ENCODE data around the gene GCLC.

DNA sequence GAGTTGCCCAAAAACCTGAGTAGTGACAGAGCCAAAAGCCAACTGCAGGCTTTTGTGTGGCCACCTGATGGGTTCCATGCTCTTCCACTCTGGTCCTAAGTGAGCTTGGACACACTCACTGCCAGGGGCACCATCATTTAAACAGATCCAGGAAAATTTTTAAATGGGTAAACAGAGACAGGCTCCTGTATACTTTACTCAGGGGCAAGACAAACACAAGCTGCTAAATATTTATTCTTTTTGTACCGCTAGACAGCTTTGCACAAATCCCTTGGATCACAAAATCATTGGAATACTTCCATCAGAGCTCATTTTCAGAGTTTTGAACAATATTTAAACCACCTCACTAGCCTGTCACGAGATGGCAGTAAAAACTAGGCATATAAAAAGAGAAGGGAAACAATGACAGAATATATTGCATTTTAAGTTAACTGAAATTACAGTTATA lies 31.4 kb downstream of the GCLC start:
- TF ChIP-seq, protein P1, sequence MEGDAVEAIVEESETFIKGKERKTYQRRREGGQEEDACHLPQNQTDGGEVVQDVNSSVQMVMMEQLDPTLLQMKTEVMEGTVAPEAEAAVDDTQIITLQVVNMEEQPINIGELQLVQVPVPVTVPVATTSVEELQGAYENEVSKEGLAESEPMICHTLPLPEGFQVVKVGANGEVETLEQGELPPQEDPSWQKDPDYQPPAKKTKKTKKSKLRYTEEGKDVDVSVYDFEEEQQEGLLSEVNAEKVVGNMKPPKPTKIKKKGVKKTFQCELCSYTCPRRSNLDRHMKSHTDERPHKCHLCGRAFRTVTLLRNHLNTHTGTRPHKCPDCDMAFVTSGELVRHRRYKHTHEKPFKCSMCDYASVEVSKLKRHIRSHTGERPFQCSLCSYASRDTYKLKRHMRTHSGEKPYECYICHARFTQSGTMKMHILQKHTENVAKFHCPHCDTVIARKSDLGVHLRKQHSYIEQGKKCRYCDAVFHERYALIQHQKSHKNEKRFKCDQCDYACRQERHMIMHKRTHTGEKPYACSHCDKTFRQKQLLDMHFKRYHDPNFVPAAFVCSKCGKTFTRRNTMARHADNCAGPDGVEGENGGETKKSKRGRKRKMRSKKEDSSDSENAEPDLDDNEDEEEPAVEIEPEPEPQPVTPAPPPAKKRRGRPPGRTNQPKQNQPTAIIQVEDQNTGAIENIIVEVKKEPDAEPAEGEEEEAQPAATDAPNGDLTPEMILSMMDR (IDR thresholded peaks at IDR 0.05): no peak
- no peak for TF ChIP-seq POLR2A (IDR thresholded peaks at IDR 0.05)

Data from adrenal gland (tissue), 5 donors.